K562 (cell line): ENCODE measurements around the gene CACNA2D4. TPM values are rescaled to one million over a fixed set of nuclear protein-coding genes. Genes with fewer than 3 reads are reported as not detected.

Experiments
- ATAC-seq: fragments of 200-7000 bp; cut with Tn5 transposase; 3 replicates; pipeline ENCODE4 v1.9.1; 2020; ENCODE audit warnings: moderate library complexity
- BruUV-seq: library from RNA; stranded (reverse); fragments of 400-500 nt; replicated peaks from 2 replicates; lab custom pipeline; 2021; lab: Mats Ljungman, UMichigan
- CTCF ChIA-PET: fragments of 300-600 bp; formaldehyde crosslinking; extraction: SDS; loops from one replicate; lab custom pipeline; 2021; ENCODE audit warnings: low intra/inter-chr PET ratio; lab: Yijun Ruan, JAX
- POLR2A ChIA-PET: fragments of 300-600, 350-650 bp; sonication (Branson Sonifier 250); formaldehyde crosslinking; extraction: SDS; loops from one replicate; lab custom pipeline; 2021; ENCODE audit warnings: antibody characterized with exemption, inconsistent platforms; lab: Yijun Ruan, JAX
- DNase-seq, 4 experiments: peaks; one replicate each; pipeline versions ENCODE4 v3.0.0 to v3.0.0-alpha.2; 2011 to 2018; ENCODE audit warnings: low spot score in 3 of 4, mixed read lengths in 3 of 4; ENCODE audit errors: extremely low read depth in 1 of 4
- FAIRE-seq: peaks from 2 replicates; lab custom pipeline; 2011; peaks lifted over from hg19 to GRCh38; lab: Jason Lieb, UNC
- H2AFZ ChIP-seq: 2 replicates; pipeline ENCODE4 v1.6.0; 2011; ENCODE audit warnings: low read depth, low read length, control low read depth, inconsistent platforms
- H3K27ac ChIP-seq: fragments of 200-600 bp; 3 replicates; pipeline ENCODE4 v1.8.0; 2011; ENCODE audit warnings: low read depth, mild to moderate bottlenecking, control low read depth, inconsistent platforms, low read length, moderate library complexity, mixed read lengths; ENCODE audit errors: extremely low read depth
- H3K27me3 ChIP-seq, 2 experiments: fragments of 300-600 bp in 1 of 2; 2 replicates in 1 of 2; 3 replicates in 1 of 2; pipeline versions ENCODE4 v1.6.0 to v1.8.0; 2011; ENCODE audit warnings: inconsistent platforms in 2 of 2, low read length in 2 of 2, mild to moderate bottlenecking in 1 of 2, mixed read lengths in 1 of 2, moderate library complexity in 1 of 2; ENCODE audit not compliant: control insufficient read depth in 2 of 2, insufficient read depth in 2 of 2
- H3K36me3 ChIP-seq: fragments of 300-600 bp; 3 replicates; pipeline ENCODE4 v1.8.0; 2011; ENCODE audit warnings: mild to moderate bottlenecking, low read length, inconsistent platforms; ENCODE audit not compliant: control insufficient read depth, insufficient read depth
- H3K4me1 ChIP-seq, 2 experiments: fragments of 200-600 bp in 1 of 2; replicated peaks in 1 of 2; 2 replicates in 1 of 2; 3 replicates in 1 of 2; pipeline versions ENCODE4 v1.5.1 to v1.8.0; 2011; ENCODE audit warnings: inconsistent platforms in 2 of 2, low read length in 2 of 2, mild to moderate bottlenecking in 1 of 2, mixed read lengths in 1 of 2, moderate library complexity in 1 of 2; ENCODE audit not compliant: control insufficient read depth in 2 of 2, insufficient read depth in 2 of 2
- H3K4me2 ChIP-seq: 2 replicates; pipeline ENCODE4 v1.6.1; 2011; ENCODE audit warnings: low read length, control low read depth, inconsistent platforms, mixed read lengths; ENCODE audit not compliant: insufficient read depth
- H3K4me3 ChIP-seq: fragments of 200-600 bp; sonication (generic), shearing (Covaris generic); 2 replicates; pipeline ENCODE4 v1.5.1; 2016; ENCODE audit warnings: control low read depth, inconsistent platforms
- H3K79me2 ChIP-seq: fragments of 200-600 bp; 3 replicates; pipeline ENCODE4 v1.8.0; 2011; ENCODE audit warnings: low read length, inconsistent platforms; ENCODE audit not compliant: control insufficient read depth, insufficient read depth
- H3K9ac ChIP-seq, 2 experiments: 2 replicates each; pipeline versions ENCODE4 v1.6.0 to v1.6.1; 2011; ENCODE audit warnings: low read depth in 2 of 2, low read length in 2 of 2, control low read depth in 1 of 2, inconsistent platforms in 1 of 2, mild to moderate bottlenecking in 1 of 2, mixed read lengths in 1 of 2; ENCODE audit not compliant: insufficient read depth in 1 of 2
- H3K9me1 ChIP-seq: one replicate; pipeline ENCODE4 v1.6.0; 2011; ENCODE audit warnings: inconsistent platforms, mild to moderate bottlenecking, low read length, moderate library complexity; ENCODE audit not compliant: control insufficient read depth, insufficient read depth
- H3K9me3 ChIP-seq: replicated peaks from 2 replicates; pipeline ENCODE4 v1.5.1; 2011; ENCODE audit warnings: low read depth, low read length, inconsistent platforms; ENCODE audit not compliant: control insufficient read depth, insufficient read depth
- H4K20me1 ChIP-seq: replicated peaks from 2 replicates; pipeline ENCODE4 v1.6.1; 2011; ENCODE audit warnings: low read length, inconsistent platforms, mixed read lengths; ENCODE audit not compliant: control insufficient read depth, insufficient read depth
- BACH1 ChIP-seq: fragments of 200-800 bp; sonication (Bioruptor generic); IDR thresholded peaks from 2 replicates; pipeline ENCODE4 v1.6.1; 2016; ENCODE audit warnings: missing genetic modification characterization, missing compliant biosample characterization
- BCOR ChIP-seq: fragments of 450-650 bp; IDR thresholded peaks from 2 replicates; pipeline ENCODE4 v1.6.1; 2016
- CTBP1 ChIP-seq: fragments of 450-650 bp; IDR thresholded peaks from 2 replicates; pipeline ENCODE4 v1.6.1; 2016; ENCODE audit warnings: borderline replicate concordance
- ETV5 ChIP-seq: sonication (generic); formaldehyde crosslinking; IDR thresholded peaks from 2 replicates; pipeline ENCODE4 v1.4.0; 2020; ENCODE audit warnings: low read depth, mild to moderate bottlenecking, missing genetic modification reagents
- GTF2F1 ChIP-seq: IDR thresholded peaks from 2 replicates; pipeline ENCODE4 v1.6.1; 2011; ENCODE audit warnings: low read depth, low read length, improper control_type of control experiment
- JUND ChIP-seq, 2 experiments: IDR thresholded peaks; 2 replicates in 1 of 2; 3 replicates in 1 of 2; pipeline ENCODE4 v1.6.1; 2011; ENCODE audit warnings: borderline replicate concordance in 2 of 2, low read depth in 2 of 2, low read length in 2 of 2, improper control_type of control experiment in 1 of 2, missing biosample characterization in 1 of 2, missing genetic modification characterization in 1 of 2, missing genetic modification reagents in 1 of 2
- KLF1 ChIP-seq: fragments of 450-650 bp; IDR thresholded peaks from 2 replicates; pipeline ENCODE4 v1.6.1; 2016; ENCODE audit warnings: missing genetic modification characterization, missing compliant biosample characterization
- KLF16 ChIP-seq: IDR thresholded peaks from 2 replicates; pipeline ENCODE4 v1.6.1; 2016; ENCODE audit warnings: antibody characterized with exemption
- NCOA2 ChIP-seq, 2 experiments: fragments of 450-650 bp; IDR thresholded peaks; 2 replicates each; pipeline ENCODE4 v1.6.1; 2018; ENCODE audit warnings: mild to moderate bottlenecking in 2 of 2, moderate library complexity in 1 of 2; ENCODE audit not compliant: partially characterized antibody in 2 of 2
- YY1 ChIP-seq, 3 experiments: IDR thresholded peaks; 2 replicates each; pipeline ENCODE4 v1.6.1; 2011; ENCODE audit warnings: low read length in 2 of 3, mild to moderate bottlenecking in 2 of 3, moderate library complexity in 2 of 3, borderline replicate concordance in 1 of 3, control low read depth in 1 of 3, low read depth in 1 of 3; ENCODE audit not compliant: insufficient read depth in 3 of 3, insufficient replicate concordance in 2 of 3, control insufficient read depth in 1 of 3, insufficient read length in 1 of 3; ENCODE audit errors: extremely low read depth in 1 of 3
- ZFP36 ChIP-seq: fragments of 150-350 bp; IDR thresholded peaks from 2 replicates; pipeline ENCODE4 v1.6.1; 2018; ENCODE audit warnings: low read length, low read depth; ENCODE audit not compliant: partially characterized antibody
- WGBS: fragments of 100-300 bp; shearing (Covaris generic); methylation state at CpG from one replicate; pipeline ENCODE4 v1.1.6; 2016; ENCODE audit warnings: low coverage, mixed read lengths; ENCODE audit not compliant: insufficient coverage; ENCODE audit errors: missing lambda C conversion rate; 5-methylcytosine and 5-hydroxymethylcytosine counted together
- in situ Hi-C: fragments of 300-500 bp; cut with MboI; formaldehyde crosslinking; loops from 4 replicates; pipeline ENCODE4 v1.15.0; 2018; ENCODE audit warnings: inconsistent platforms, mixed read lengths
- intact Hi-C: fragments of 100-400 bp; cut with micrococcal nuclease; formaldehyde crosslinking; loops from 2 replicates; pipeline ENCODE4 v1.14.2; 2022
- polyA plus RNA-seq, 8 experiments: library from polyadenylated mRNA; depleted of rRNA in 4 of 8; stranded (reverse) in 5 of 8; unstranded in 3 of 8; fragments of >200 nt; fragmentation: Nextera tagmentation in 2 of 8; fragmentation: Illumina TruSeq in 1 of 8; extraction: Ambion mirVana in 2 of 8; extraction: Trizol in 1 of 8; gene quantifications; 2 replicates each; pipeline versions ENCODE4 v1.2.1 to v1.2.3, GENCODE V29; 2011 to 2014; ENCODE audit warnings: inconsistent platforms in 1 of 8, missing spikeins in 1 of 8
- total RNA-seq, 7 experiments: library from RNA; depleted of rRNA in 6 of 7; stranded (reverse); fragments of >200 nt in 6 of 7; fragmentation: Illumina TruSeq in 2 of 7; extraction: Trizol in 2 of 7; gene quantifications; 2 replicates each; pipeline versions ENCODE4 v1.2.1 to v1.2.3, GENCODE V29; 2011 to 2021; ENCODE audit warnings: low replicate concordance in 1 of 7
- TF ChIP-seq, protein P1 (sequence below), 3 experiments: IDR thresholded peaks in 2 of 3; conservative IDR thresholded peaks in 1 of 3; 2 replicates each; pipeline ENCODE4 v1.5.1; 2011 to 2012; ENCODE audit warnings: low read length in 3 of 3, mild to moderate bottlenecking in 3 of 3, control low read depth in 2 of 3, improper control_type of control experiment in 1 of 3, inconsistent platforms in 1 of 3, low read depth in 1 of 3, mixed read lengths in 1 of 3, moderate library complexity in 1 of 3; ENCODE audit not compliant: insufficient read depth in 2 of 3
- TF ChIP-seq, protein P2 (sequence below), 2 experiments: IDR thresholded peaks; 2 replicates each; pipeline ENCODE4 v1.6.1; 2012; ENCODE audit warnings: improper control_type of control experiment in 2 of 2, low read depth in 2 of 2, low read length in 2 of 2, borderline replicate concordance in 1 of 2

Gene CACNA2D4
- total and polyA plus RNA-seq, 9 of the 15 experiments (the other 6 are each of a cell fraction or from before 2014, with no cell fraction given) = 0.04 to 0.69 (median 0.40) TPM; not detected in 3

DNA sequence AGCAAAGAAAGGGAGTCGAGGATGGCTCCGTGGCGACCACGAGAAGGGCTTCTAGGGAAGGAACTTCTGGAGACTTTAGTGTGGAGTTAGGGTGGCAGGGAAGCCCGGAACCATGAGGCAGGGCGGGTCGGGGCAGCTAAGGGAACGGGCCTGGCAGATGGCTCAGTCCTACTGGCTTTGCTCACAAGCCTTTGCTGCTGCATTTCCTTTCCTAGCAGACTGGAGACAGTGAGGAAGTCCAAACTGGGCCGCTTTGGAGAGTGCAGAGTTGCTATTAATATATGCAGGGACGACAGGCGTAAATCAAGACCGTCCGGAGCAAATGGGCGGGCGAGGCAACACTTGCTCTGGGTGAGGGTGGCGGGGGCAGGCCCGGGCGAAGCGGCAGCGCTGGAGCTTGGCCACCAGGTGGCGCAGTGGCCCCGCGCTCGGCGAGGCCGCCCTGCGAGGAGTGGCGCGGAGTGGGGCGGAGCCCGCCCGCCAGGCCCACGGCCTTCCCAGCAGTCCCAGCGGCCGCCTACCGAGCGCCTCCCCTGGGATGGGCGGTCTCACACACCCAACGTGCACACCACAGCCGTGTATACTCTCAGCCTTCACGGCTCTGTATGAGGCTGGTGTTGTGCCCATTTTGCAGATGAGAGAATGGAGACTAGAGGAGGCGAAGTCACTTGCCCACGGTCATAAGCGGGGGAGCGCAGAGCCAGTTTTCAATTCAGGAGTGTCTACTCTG, 122.5 kb downstream of the CACNA2D4 start:
- H3K27ac ChIP-seq = 0 out of 3 replicates have a peak overlapping the region, but pooled peaks have one; percentile 19
- TF ChIP-seq, protein P1, sequence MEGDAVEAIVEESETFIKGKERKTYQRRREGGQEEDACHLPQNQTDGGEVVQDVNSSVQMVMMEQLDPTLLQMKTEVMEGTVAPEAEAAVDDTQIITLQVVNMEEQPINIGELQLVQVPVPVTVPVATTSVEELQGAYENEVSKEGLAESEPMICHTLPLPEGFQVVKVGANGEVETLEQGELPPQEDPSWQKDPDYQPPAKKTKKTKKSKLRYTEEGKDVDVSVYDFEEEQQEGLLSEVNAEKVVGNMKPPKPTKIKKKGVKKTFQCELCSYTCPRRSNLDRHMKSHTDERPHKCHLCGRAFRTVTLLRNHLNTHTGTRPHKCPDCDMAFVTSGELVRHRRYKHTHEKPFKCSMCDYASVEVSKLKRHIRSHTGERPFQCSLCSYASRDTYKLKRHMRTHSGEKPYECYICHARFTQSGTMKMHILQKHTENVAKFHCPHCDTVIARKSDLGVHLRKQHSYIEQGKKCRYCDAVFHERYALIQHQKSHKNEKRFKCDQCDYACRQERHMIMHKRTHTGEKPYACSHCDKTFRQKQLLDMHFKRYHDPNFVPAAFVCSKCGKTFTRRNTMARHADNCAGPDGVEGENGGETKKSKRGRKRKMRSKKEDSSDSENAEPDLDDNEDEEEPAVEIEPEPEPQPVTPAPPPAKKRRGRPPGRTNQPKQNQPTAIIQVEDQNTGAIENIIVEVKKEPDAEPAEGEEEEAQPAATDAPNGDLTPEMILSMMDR (IDR thresholded peaks at IDR 0.05 in 2 of 3, conservative IDR thresholded peaks at IDR 0.05 in 1 of 3; ENCODE audit: insufficient read depth in 2 of 3, low read depth in 1 of 3, low read length in 3 of 3) = peak; percentile 73 to 91 (median 82)
- TF ChIP-seq ZFP36 (peak; percentile 17), YY1 (IDR thresholded peaks at IDR 0.05; ENCODE audit: borderline replicate concordance in 1 of 3, control insufficient read depth in 1 of 3, extremely low read depth in 1 of 3, insufficient read depth in 3 of 3, insufficient read length in 1 of 3, insufficient replicate concordance in 2 of 3, low read depth in 1 of 3, low read length in 2 of 3) (peak in 2 of 3 experiments; percentile 36 to 69), NCOA2 (IDR thresholded peaks at IDR 0.05; ENCODE audit: partially characterized antibody in 2 of 2) (no peak), KLF16 (no peak), KLF1 (peak; percentile 65; the same call in 1 of the 2 replicates), GTF2F1 (no peak), CTBP1 (peak; percentile 67; the same call in 1 of the 2 replicates), BCOR (peak; percentile 79), ETV5 (CRISPR knock-in tag) (0 out of 2 replicates have a peak, but pooled peaks have one; percentile 41), JUND (IDR thresholded peaks at IDR 0.05; ENCODE audit: borderline replicate concordance, low read depth, low read length) (no peak), JUND (tag; IDR thresholded peaks at IDR 0.05; ENCODE audit: borderline replicate concordance, low read depth, low read length) (no peak; the same call in 2 of the 3 replicates), BACH1 (tag) (no peak)
- TF ChIP-seq, protein P2, sequence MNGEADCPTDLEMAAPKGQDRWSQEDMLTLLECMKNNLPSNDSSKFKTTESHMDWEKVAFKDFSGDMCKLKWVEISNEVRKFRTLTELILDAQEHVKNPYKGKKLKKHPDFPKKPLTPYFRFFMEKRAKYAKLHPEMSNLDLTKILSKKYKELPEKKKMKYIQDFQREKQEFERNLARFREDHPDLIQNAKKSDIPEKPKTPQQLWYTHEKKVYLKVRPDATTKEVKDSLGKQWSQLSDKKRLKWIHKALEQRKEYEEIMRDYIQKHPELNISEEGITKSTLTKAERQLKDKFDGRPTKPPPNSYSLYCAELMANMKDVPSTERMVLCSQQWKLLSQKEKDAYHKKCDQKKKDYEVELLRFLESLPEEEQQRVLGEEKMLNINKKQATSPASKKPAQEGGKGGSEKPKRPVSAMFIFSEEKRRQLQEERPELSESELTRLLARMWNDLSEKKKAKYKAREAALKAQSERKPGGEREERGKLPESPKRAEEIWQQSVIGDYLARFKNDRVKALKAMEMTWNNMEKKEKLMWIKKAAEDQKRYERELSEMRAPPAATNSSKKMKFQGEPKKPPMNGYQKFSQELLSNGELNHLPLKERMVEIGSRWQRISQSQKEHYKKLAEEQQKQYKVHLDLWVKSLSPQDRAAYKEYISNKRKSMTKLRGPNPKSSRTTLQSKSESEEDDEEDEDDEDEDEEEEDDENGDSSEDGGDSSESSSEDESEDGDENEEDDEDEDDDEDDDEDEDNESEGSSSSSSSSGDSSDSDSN (IDR thresholded peaks at IDR 0.05; ENCODE audit: borderline replicate concordance in 1 of 2, low read depth in 2 of 2, low read length in 2 of 2) = no peak

More for the DNA sequence above, 122.5 kb downstream of the CACNA2D4 start:
- ChIA-PET POLR2A (no interaction called here), CTCF (interaction anchor here (1.5 to 3.4 kb wide), 3 partner anchors 144 to 787 kb away, joined by 4 to 44 read pairs (median 6); no protein-coding TSS in a partner anchor)
- no peak overlapping the region for H3K4me3 ChIP-seq
- no peaks in the 10 kb centered on the region for H4K20me1 ChIP-seq
- H2AFZ ChIP-seq = peak overlapping the region; percentile 82
- no peaks in the 10 kb centered on the region for H3K9me3 ChIP-seq
- peak; percentile 98 for ATAC-seq
- peak overlapping the region in 1 of 2 experiments; percentile 36; a peak in 1 of 4 replicates for H3K9ac ChIP-seq
- in situ Hi-C loops = no loop called here
- no peaks in the 10 kb centered on the region for H3K36me3 ChIP-seq
- H3K4me2 ChIP-seq = peak overlapping the region; percentile 60
- H3K27me3 ChIP-seq = no peaks in the 10 kb centered on the region
- H3K4me1 ChIP-seq = peaks cover 0 to 45% of the 10 kb centered on the region in 2 experiments; a peak in 4 of 5 replicates
- FAIRE-seq = peak; percentile 77
- H3K79me2 ChIP-seq = no peaks in the 10 kb centered on the region
- BruUV-seq = no TSS peak
- intact Hi-C loops = loop anchor here (1.0 to 10.0 kb wide), 2 partner anchors 144 to 239 kb away; no protein-coding TSS in a partner anchor
- no peaks in the 10 kb centered on the region for H3K9me1 ChIP-seq
- WGBS = 12% methylated on average over 36 of the region's 45 CpGs
- DNase-seq = peak; percentile 82 to 91 (median 88)
